Hepatocyte (in vitro differentiated cells): Measurements from ENCODE around the gene TRMO. TPM values are rescaled to one million over a fixed set of nuclear protein-coding genes. Genes with fewer than 3 reads are reported as not detected.
"Not testable (repeated sequence)": the region's sequence is repeated elsewhere in the genome, so short reads cannot be mapped to it uniquely, and the experiment has no call there.

Experiments
- DNase-seq: peaks from one replicate; pipeline ENCODE4 v3.0.0-alpha.2; 2016; ENCODE audit warnings: low spot score
- H2AFZ ChIP-seq: fragments of 200-600 bp; sonication (generic); 2 replicates; pipeline ENCODE4 v1.6.0; 2016; ENCODE audit warnings: antibody characterized with exemption, mild to moderate bottlenecking
- H3K27ac ChIP-seq: fragments of 200-600 bp; sonication (generic); 2 replicates; pipeline ENCODE4 v1.5.1; 2016; ENCODE audit warnings: mild to moderate bottlenecking
- H3K27me3 ChIP-seq: fragments of 200-600 bp; sonication (generic); 2 replicates; pipeline ENCODE4 v1.6.1; 2016
- H3K36me3 ChIP-seq: fragments of 200-600 bp; sonication (generic); replicated peaks from 2 replicates; pipeline ENCODE4 v1.5.1; 2016; ENCODE audit warnings: low read depth; ENCODE audit not compliant: insufficient read depth
- H3K4me1 ChIP-seq: fragments of 200-600 bp; sonication (generic); 2 replicates; pipeline ENCODE4 v1.5.1; 2016; ENCODE audit warnings: mild to moderate bottlenecking, moderate library complexity; ENCODE audit not compliant: insufficient read depth
- H3K4me2 ChIP-seq: fragments of 200-600 bp; sonication (generic); 2 replicates; pipeline ENCODE4 v1.6.0; 2016
- H3K4me3 ChIP-seq: fragments of 200-600 bp; sonication (generic); 2 replicates; pipeline ENCODE4 v1.5.1; 2016; ENCODE audit warnings: mild to moderate bottlenecking
- H3K79me2 ChIP-seq: fragments of 200-600 bp; sonication (generic); 2 replicates; pipeline ENCODE4 v1.6.0; 2017; ENCODE audit warnings: mild to moderate bottlenecking
- H3K9me2 ChIP-seq: fragments of 200-600 bp; sonication (generic); replicated peaks from 2 replicates; pipeline ENCODE4 v1.6.0; 2017; ENCODE audit warnings: mild to moderate bottlenecking; ENCODE audit not compliant: insufficient read depth
- H3K9me3 ChIP-seq: fragments of 200-600 bp; sonication (generic); 2 replicates; pipeline ENCODE4 v1.5.1; 2016; ENCODE audit warnings: low read depth, mild to moderate bottlenecking
- H4K20me1 ChIP-seq: fragments of 200-600 bp; sonication (generic); 2 replicates; pipeline ENCODE4 v1.6.0; 2016; ENCODE audit warnings: mild to moderate bottlenecking; ENCODE audit not compliant: insufficient read depth, poor library complexity, severe bottlenecking
- CTCF ChIP-seq: fragments of 200-600 bp; sonication (generic); IDR thresholded peaks from 2 replicates; pipeline ENCODE4 v1.5.1; 2016; ENCODE audit warnings: antibody characterized with exemption, mild to moderate bottlenecking; ENCODE audit not compliant: poor library complexity
- EZH2 ChIP-seq: fragments of 200-600 bp; sonication (generic); IDR thresholded peaks from 2 replicates; pipeline ENCODE4 v1.6.1; 2016; ENCODE audit warnings: antibody characterized with exemption, mild to moderate bottlenecking, borderline replicate concordance
- EZH2phosphoT487 ChIP-seq: fragments of 200-600 bp; sonication (generic); IDR thresholded peaks from one replicate; pipeline ENCODE4 v1.6.1; 2018; ENCODE audit warnings: antibody characterized with exemption, mild to moderate bottlenecking, low read depth, moderate library complexity; ENCODE audit not compliant: unreplicated experiment, severe bottlenecking
- WGBS: methylation state at CpG from one replicate; pipeline ENCODE4 v1.1.6; 2016; ENCODE audit warnings: low lambda C conversion rate; ENCODE audit errors: missing lambda C conversion rate; 5-methylcytosine and 5-hydroxymethylcytosine counted together
- polyA plus RNA-seq: library from polyadenylated mRNA; unstranded; fragments of >200 nt; fragmentation: Nextera tagmentation; extraction: Ambion mirVana; gene quantifications from 2 replicates; pipeline ENCODE4 v1.2.1, GENCODE V29; 2016
- total RNA-seq: library from RNA; depleted of rRNA; stranded (reverse); fragments of >200 nt; gene quantifications from 2 replicates; pipeline ENCODE4 v1.2.3, GENCODE V29; 2014

The TRMO gene
- total and polyA plus RNA-seq, 2 experiments from 2014 or later, result 10.8 to 22.6 TPM

GRCh38 chr9:97962136-97962535 is 39.8 kb upstream of the TRMO start:
- no peak for TF ChIP-seq EZH2phosphoT487
- TF ChIP-seq CTCF, result no peak
- TF ChIP-seq EZH2, result no peak
- no peaks in the 10 kb centered on the region for H4K20me1 ChIP-seq
- H3K9me3 ChIP-seq, result no peaks in the 10 kb centered on the region
- H3K4me1 ChIP-seq, result no peaks in the 10 kb centered on the region
- no peaks in the 10 kb centered on the region for H3K36me3 ChIP-seq
- H3K79me2 ChIP-seq, result no peaks in the 10 kb centered on the region
- no peak overlapping the region for H3K4me3 ChIP-seq
- no peak for DNase-seq
- 82% methylated on average over 4 of the region's 4 CpGs for WGBS
- H3K27me3 ChIP-seq, result no peaks in the 10 kb centered on the region
- H3K27ac ChIP-seq, result no peak overlapping the region
- no peak overlapping the region for H3K4me2 ChIP-seq
- H2AFZ ChIP-seq, result no peak overlapping the region
- H3K9me2 ChIP-seq, result no peaks in the 10 kb centered on the region

- Histone ChIP-seq H3K9me2 (no peaks in the 10 kb centered on the region), H3K36me3 (no peaks in the 10 kb centered on the region), H3K4me2 (no peak overlapping the region), H4K20me1 (no peaks in the 10 kb centered on the region), H2AFZ (no peak overlapping the region), H3K27ac (no peak overlapping the region), H3K79me2 (no peaks in the 10 kb centered on the region), H3K4me3 (no peak overlapping the region), H3K9me3 (no peaks in the 10 kb centered on the region), H3K4me1 (no peaks in the 10 kb centered on the region), H3K27me3 (no peaks in the 10 kb centered on the region)
- DNase-seq, result no peak
- no peak for TF ChIP-seq EZH2
- 96% methylated on average over 2 of the region's 2 CpGs for WGBS
Observed at GRCh38 chr9:97961361-97961760, 39.1 kb upstream of the TRMO start.

GRCh38 chr9:97960678-97961328 is 38.5 kb upstream of the TRMO start:
- not testable (repeated sequence) for H3K27me3 ChIP-seq, H2AFZ ChIP-seq, H3K36me3 ChIP-seq, DNase-seq, H3K4me3 ChIP-seq, H3K9me3 ChIP-seq, H4K20me1 ChIP-seq, H3K27ac ChIP-seq, H3K4me1 ChIP-seq, H3K79me2 ChIP-seq, H3K4me2 ChIP-seq, H3K9me2 ChIP-seq
- 83% methylated on average over 9 of the region's 9 CpGs for WGBS

- Histone ChIP-seq H3K4me3 (no peak overlapping the region), H3K4me2 (no peak overlapping the region), H3K27me3 (no peaks in the 10 kb centered on the region), H3K9me3 (no peaks in the 10 kb centered on the region), H4K20me1 (no peaks in the 10 kb centered on the region), H3K4me1 (no peaks in the 10 kb centered on the region), H3K79me2 (no peaks in the 10 kb centered on the region), H2AFZ (no peak overlapping the region), H3K27ac (no peak overlapping the region), H3K36me3 (no peaks in the 10 kb centered on the region), H3K9me2 (no peaks in the 10 kb centered on the region)
- TF ChIP-seq EZH2, result no peak
- TF ChIP-seq EZH2phosphoT487, result no peak
- no peak for TF ChIP-seq CTCF
- DNase-seq, result no peak
Observed at GRCh38 chr9:97959585-97959984, 37.3 kb upstream of the TRMO start.
